NB4 (cell line): ENCODE results near the gene SEMA6A.

Experiments used
- DNase-seq: peaks from one replicate; pipeline ENCODE4 v3.0.0; 2010; ENCODE audit warnings: low read depth
- H3K4me3 ChIP-seq: one replicate; pipeline ENCODE4 v1.5.1; 2011; ENCODE audit warnings: mild to moderate bottlenecking, low read depth, low read length, moderate library complexity
- MYC ChIP-seq: IDR thresholded peaks from 2 replicates; pipeline ENCODE4 v1.6.1; 2011; ENCODE audit warnings: low read depth, low read length
- POLR2A ChIP-seq: IDR thresholded peaks from 2 replicates; pipeline ENCODE4 v1.6.1; 2011; ENCODE audit warnings: mild to moderate bottlenecking; ENCODE audit not compliant: insufficient read length; ENCODE audit errors: extremely low read depth
- TF ChIP-seq, protein P1 (sequence below): IDR thresholded peaks from one replicate; pipeline ENCODE4 v1.5.1; 2012; ENCODE audit warnings: low read depth, low read length
- TF ChIP-seq, protein P2 (sequence below): IDR thresholded peaks from 2 replicates; pipeline ENCODE4 v1.6.1; 2011; ENCODE audit warnings: low read depth, low read length

SEMA6A gene

DNA sequence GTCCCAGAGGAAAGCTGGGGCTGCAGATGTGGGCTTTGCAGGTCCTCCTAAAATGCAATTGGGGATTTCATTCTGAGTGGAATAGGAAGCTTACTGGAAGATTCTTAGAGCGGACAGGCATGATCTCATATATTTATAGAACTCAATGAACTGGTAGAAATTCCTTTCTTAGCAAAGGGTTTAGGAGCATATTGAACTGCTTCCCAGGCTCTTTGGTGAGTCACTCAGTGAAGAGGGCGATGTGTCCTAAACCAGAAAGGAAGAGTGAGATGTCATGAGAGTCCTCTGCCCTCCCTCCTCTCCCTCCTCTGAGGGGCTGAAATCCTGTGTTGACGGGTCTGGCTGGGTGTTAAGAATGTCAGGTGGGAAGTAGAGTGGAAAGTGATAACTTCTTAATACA is 26.3 kb upstream of the SEMA6A start:
- no peak for DNase-seq
- TF ChIP-seq, protein P1, sequence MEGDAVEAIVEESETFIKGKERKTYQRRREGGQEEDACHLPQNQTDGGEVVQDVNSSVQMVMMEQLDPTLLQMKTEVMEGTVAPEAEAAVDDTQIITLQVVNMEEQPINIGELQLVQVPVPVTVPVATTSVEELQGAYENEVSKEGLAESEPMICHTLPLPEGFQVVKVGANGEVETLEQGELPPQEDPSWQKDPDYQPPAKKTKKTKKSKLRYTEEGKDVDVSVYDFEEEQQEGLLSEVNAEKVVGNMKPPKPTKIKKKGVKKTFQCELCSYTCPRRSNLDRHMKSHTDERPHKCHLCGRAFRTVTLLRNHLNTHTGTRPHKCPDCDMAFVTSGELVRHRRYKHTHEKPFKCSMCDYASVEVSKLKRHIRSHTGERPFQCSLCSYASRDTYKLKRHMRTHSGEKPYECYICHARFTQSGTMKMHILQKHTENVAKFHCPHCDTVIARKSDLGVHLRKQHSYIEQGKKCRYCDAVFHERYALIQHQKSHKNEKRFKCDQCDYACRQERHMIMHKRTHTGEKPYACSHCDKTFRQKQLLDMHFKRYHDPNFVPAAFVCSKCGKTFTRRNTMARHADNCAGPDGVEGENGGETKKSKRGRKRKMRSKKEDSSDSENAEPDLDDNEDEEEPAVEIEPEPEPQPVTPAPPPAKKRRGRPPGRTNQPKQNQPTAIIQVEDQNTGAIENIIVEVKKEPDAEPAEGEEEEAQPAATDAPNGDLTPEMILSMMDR: no peak
- no peak for TF ChIP-seq MYC
- no peak for TF ChIP-seq POLR2A
- TF ChIP-seq, protein P2, sequence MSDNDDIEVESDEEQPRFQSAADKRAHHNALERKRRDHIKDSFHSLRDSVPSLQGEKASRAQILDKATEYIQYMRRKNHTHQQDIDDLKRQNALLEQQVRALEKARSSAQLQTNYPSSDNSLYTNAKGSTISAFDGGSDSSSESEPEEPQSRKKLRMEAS: no peak
- H3K4me3 ChIP-seq: no peak overlapping the region

DNA sequence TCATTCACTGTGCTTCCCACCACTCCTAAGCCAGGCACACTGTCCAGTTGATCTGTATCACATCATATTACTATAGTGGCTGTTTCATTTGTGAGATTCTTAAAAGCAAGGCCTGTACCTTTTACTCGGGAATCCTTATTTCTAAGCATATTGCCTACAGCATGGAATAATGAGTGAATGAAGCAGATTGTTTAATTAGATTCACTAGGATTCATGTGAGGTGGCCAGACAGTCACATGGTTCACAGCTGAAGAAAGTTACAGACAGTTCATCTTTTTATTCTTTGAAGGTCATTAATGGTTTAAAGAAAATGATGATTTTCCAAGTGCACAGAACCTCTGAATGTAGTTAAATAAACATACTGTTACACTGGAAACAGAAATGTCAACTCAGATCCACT is 24.3 kb upstream of the SEMA6A start:
- DNase-seq: no peak
- H3K4me3 ChIP-seq: no peak overlapping the region
- TF ChIP-seq, protein P1: no peak
- TF ChIP-seq MYC: no peak
- no peak for TF ChIP-seq POLR2A
- TF ChIP-seq, protein P2: no peak

DNA sequence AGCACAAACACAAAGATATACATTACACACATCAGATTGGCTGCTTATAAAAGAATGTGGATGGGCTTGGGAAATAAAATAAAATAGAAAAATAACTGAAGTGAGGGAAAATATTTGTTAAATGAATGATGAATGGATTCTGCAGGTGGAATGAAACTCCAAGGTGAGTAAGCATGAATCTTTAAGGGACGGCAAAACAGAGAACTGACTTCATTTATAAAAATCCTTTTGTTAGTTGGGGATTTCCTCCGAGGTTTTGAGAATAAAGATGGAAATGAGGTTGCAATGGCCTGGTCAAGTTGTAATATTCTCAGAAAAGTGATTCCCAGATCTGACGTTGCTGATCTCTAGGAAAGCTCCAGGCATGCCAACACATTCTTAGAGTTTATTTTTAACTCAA is 20.9 kb upstream of the SEMA6A start:
- no peak overlapping the region for H3K4me3 ChIP-seq
- no peak for TF ChIP-seq POLR2A
- TF ChIP-seq, protein P1: no peak
- no peak for DNase-seq

DNA sequence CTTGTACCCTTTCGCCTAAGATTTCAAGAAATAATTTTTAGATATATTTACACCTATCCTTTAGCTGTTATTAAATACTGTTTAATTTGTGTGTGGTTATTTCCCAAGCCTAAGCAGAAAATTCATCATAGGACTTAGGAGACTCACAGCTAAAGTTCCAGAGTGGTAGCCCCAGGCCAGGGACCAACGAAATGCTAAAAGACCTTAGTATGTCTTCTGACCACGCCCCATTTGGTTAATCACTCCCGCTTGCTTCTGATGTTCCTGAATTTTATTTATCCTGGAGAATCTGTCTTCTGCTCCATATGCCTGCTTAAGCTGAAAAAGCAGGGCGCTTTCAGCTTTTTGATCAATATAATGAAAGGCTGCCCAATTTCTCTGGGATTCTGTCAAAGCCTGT is 18.7 kb upstream of the SEMA6A start:
- TF ChIP-seq MYC (no peak), POLR2A (no peak)
- TF ChIP-seq, protein P2: no peak
- TF ChIP-seq, protein P1: no peak
- no peak overlapping the region for H3K4me3 ChIP-seq
- DNase-seq: no peak

DNA sequence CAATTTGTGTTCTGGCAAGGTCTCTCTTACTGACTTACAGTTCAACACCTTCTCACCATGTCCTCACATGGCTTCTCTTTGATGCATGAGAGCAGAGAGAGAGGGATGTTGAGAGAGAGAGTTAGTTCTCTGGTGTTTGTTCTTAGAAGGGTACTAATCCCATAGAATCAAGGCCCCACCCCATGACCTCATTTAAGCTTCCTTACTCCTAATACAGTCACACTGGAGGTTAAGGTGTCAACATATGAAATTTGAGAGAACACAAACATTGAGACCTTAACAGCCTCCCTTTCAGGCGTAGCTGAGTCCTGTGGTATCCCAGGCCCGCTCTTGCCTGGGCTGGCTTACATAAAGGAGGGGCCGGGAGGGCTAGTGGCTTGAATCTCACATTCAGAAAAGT is 10.6 kb upstream of the SEMA6A start:
- H3K4me3 ChIP-seq: no peak overlapping the region
- TF ChIP-seq, protein P2: no peak
- TF ChIP-seq POLR2A (no peak), MYC (no peak)
- TF ChIP-seq, protein P1: no peak
- no peak for DNase-seq

DNA sequence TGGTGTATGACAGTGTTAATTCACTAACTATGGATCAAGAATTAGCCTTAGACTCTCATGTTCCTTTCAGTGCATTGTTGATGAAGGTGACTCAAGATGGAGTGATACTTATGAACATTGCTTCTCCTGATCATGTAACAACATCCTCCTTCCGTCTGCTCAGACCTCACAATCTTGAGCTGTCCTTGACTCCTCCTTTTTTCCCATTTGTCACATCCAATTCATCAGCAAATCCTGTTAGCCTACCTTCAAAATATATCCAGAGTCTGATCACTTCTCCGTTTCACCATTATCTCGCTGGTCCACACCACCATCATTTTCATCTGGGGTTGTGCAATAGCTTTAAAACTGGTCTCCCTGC is 9.2 kb upstream of the SEMA6A start:
- no peak for DNase-seq
- TF ChIP-seq, protein P1: no peak
- TF ChIP-seq MYC (no peak), POLR2A (no peak)
- TF ChIP-seq, protein P2: no peak
- no peak overlapping the region for H3K4me3 ChIP-seq
